ENCODE results near the gene CHP1. TPM values are rescaled to one million over a fixed set of nuclear protein-coding genes. Genes with fewer than 3 reads are reported as not detected.

The CHP1 gene
- 50.6 TPM for polyA plus RNA-seq (2013, experiment 1 of 2)
- 55.0 TPM for polyA plus RNA-seq (2013, experiment 2 of 2)

- peak within 1 kb of the TSS; percentile 61; the same call in 1 of the 2 replicates for H3K27ac ChIP-seq (ENCODE audit: low read depth, low read length)
- peak within 1 kb of the TSS; percentile 72 for H3K4me3 ChIP-seq (ENCODE audit: low read length)
- H3K27me3 ChIP-seq (ENCODE audit: insufficient read depth, low read length) = peaks cover 5% of the 10 kb centered on the region; the same call in 1 of the 2 replicates
- H3K9ac ChIP-seq (ENCODE audit: low read depth, low read length) = peak within 1 kb of the TSS; percentile 65
- no peaks in the 10 kb centered on the region; the same call in 1 of the 2 replicates for H3K36me3 ChIP-seq (ENCODE audit: insufficient read depth, low read length)
- under 1% methylated on average over 72 of the region's 72 CpGs for WGBS
- H3K9me3 ChIP-seq (ENCODE audit: insufficient read depth, low read depth, low read length) = no peaks in the 10 kb centered on the region
- H3K4me1 ChIP-seq (ENCODE audit: insufficient read depth, low read length) = peaks cover 3% of the 10 kb centered on the region; the same call in 1 of the 2 replicates
Observed at GRCh38 chr15:41230650-41231421, at the start of gene CHP1, which contains the start of gene EXD1. Gene CHP1, plus strand, starts transcription at chr15:41231268. Its CDS starts 115 bp downstream, at chr15:41231383. Gene EXD1, minus strand, starts transcription at chr15:41230757. Its CDS starts 4,182 bp downstream, at chr15:41226575.

GRCh38 chr15:41182266-41182665 is 48.8 kb upstream of the CHP1 start:
- no peak overlapping the region for H3K4me3 ChIP-seq (ENCODE audit: low read length)
- WGBS = 74% methylated on average over 4 of the region's 4 CpGs

GRCh38 chr15:41183581-41183980 is 47.5 kb upstream of the CHP1 start:
- Histone ChIP-seq H3K4me1 (ENCODE audit: insufficient read depth, low read length) (peaks cover 9% of the 10 kb centered on the region; the same call in 1 of the 2 replicates), H3K27me3 (ENCODE audit: insufficient read depth, low read length) (no peaks in the 10 kb centered on the region), H3K4me3 (ENCODE audit: low read length) (no peak overlapping the region), H3K9me3 (ENCODE audit: insufficient read depth, low read depth, low read length) (no peaks in the 10 kb centered on the region), H3K27ac (ENCODE audit: low read depth, low read length) (no peak overlapping the region), H3K9ac (ENCODE audit: low read depth, low read length) (no peak overlapping the region), H3K36me3 (ENCODE audit: insufficient read depth, low read length) (no peaks in the 10 kb centered on the region)
- 89% methylated on average over 2 of the region's 2 CpGs for WGBS

More at GRCh38 chr15:41182266-41182665, 48.8 kb upstream of the CHP1 start:
- H3K27ac ChIP-seq (ENCODE audit: low read depth, low read length) = no peak overlapping the region
- no peaks in the 10 kb centered on the region for H3K27me3 ChIP-seq (ENCODE audit: insufficient read depth, low read length)
- no peaks in the 10 kb centered on the region for H3K9me3 ChIP-seq (ENCODE audit: insufficient read depth, low read depth, low read length)
- peaks cover 9% of the 10 kb centered on the region; the same call in 1 of the 2 replicates for H3K4me1 ChIP-seq (ENCODE audit: insufficient read depth, low read length)
- H3K9ac ChIP-seq (ENCODE audit: low read depth, low read length) = no peak overlapping the region
- H3K36me3 ChIP-seq (ENCODE audit: insufficient read depth, low read length) = no peaks in the 10 kb centered on the region

- no peaks in the 10 kb centered on the region for H3K27me3 ChIP-seq (ENCODE audit: insufficient read depth, low read length)
- no peak overlapping the region for H3K9ac ChIP-seq (ENCODE audit: low read depth, low read length)
- H3K27ac ChIP-seq (ENCODE audit: low read depth, low read length) = no peak overlapping the region
- H3K4me1 ChIP-seq (ENCODE audit: insufficient read depth, low read length) = no peaks in the 10 kb centered on the region
- H3K36me3 ChIP-seq (ENCODE audit: insufficient read depth, low read length) = no peaks in the 10 kb centered on the region
- no peak overlapping the region for H3K4me3 ChIP-seq (ENCODE audit: low read length)
- no peaks in the 10 kb centered on the region for H3K9me3 ChIP-seq (ENCODE audit: insufficient read depth, low read depth, low read length)
- no CpG with 5 or more reads among the region's 1 CpG for WGBS
Observed at GRCh38 chr15:41194444-41194843, 36.6 kb upstream of the CHP1 start.

- H3K9ac ChIP-seq (ENCODE audit: low read depth, low read length) = no peak overlapping the region
- no peaks in the 10 kb centered on the region for H3K36me3 ChIP-seq (ENCODE audit: insufficient read depth, low read length)
- no peaks in the 10 kb centered on the region for H3K4me1 ChIP-seq (ENCODE audit: insufficient read depth, low read length)
- no peak overlapping the region for H3K4me3 ChIP-seq (ENCODE audit: low read length)
- H3K27ac ChIP-seq (ENCODE audit: low read depth, low read length) = no peak overlapping the region
- no peaks in the 10 kb centered on the region for H3K27me3 ChIP-seq (ENCODE audit: insufficient read depth, low read length)
- H3K9me3 ChIP-seq (ENCODE audit: insufficient read depth, low read depth, low read length) = no peaks in the 10 kb centered on the region
Observed at GRCh38 chr15:41199470-41199869, 31.6 kb upstream of the CHP1 start.

- Histone ChIP-seq H3K27ac (ENCODE audit: low read depth, low read length) (no peak overlapping the region), H3K27me3 (ENCODE audit: insufficient read depth, low read length) (no peaks in the 10 kb centered on the region), H3K36me3 (ENCODE audit: insufficient read depth, low read length) (no peaks in the 10 kb centered on the region), H3K4me3 (ENCODE audit: low read length) (no peak overlapping the region), H3K9me3 (ENCODE audit: insufficient read depth, low read depth, low read length) (no peaks in the 10 kb centered on the region), H3K9ac (ENCODE audit: low read depth, low read length) (no peak overlapping the region), H3K4me1 (ENCODE audit: insufficient read depth, low read length) (no peaks in the 10 kb centered on the region)
- 96% methylated on average over 7 of the region's 7 CpGs for WGBS
Observed at GRCh38 chr15:41203395-41203794, 27.7 kb upstream of the CHP1 start.

GRCh38 chr15:41205315-41205714 is 25.8 kb upstream of the CHP1 start:
- Histone ChIP-seq H3K27ac (ENCODE audit: low read depth, low read length) (no peak overlapping the region), H3K36me3 (ENCODE audit: insufficient read depth, low read length) (no peaks in the 10 kb centered on the region), H3K27me3 (ENCODE audit: insufficient read depth, low read length) (no peaks in the 10 kb centered on the region), H3K9me3 (ENCODE audit: insufficient read depth, low read depth, low read length) (no peaks in the 10 kb centered on the region), H3K4me1 (ENCODE audit: insufficient read depth, low read length) (no peaks in the 10 kb centered on the region), H3K4me3 (ENCODE audit: low read length) (no peak overlapping the region), H3K9ac (ENCODE audit: low read depth, low read length) (no peak overlapping the region)
- 94% methylated on average over 3 of the region's 3 CpGs for WGBS

GRCh38 chr15:41207687-41208448 is 23.2 kb upstream of the CHP1 start:
- 96% methylated on average over 5 of the region's 5 CpGs for WGBS
- Histone ChIP-seq H3K4me3 (ENCODE audit: low read length) (no peak overlapping the region), H3K36me3 (ENCODE audit: insufficient read depth, low read length) (no peaks in the 10 kb centered on the region), H3K9me3 (ENCODE audit: insufficient read depth, low read depth, low read length) (no peaks in the 10 kb centered on the region), H3K4me1 (ENCODE audit: insufficient read depth, low read length) (no peaks in the 10 kb centered on the region), H3K27me3 (ENCODE audit: insufficient read depth, low read length) (no peaks in the 10 kb centered on the region), H3K27ac (ENCODE audit: low read depth, low read length) (no peak overlapping the region), H3K9ac (ENCODE audit: low read depth, low read length) (no peak overlapping the region)

- Histone ChIP-seq H3K36me3 (ENCODE audit: insufficient read depth, low read length) (no peaks in the 10 kb centered on the region), H3K9ac (ENCODE audit: low read depth, low read length) (no peak overlapping the region), H3K27me3 (ENCODE audit: insufficient read depth, low read length) (no peaks in the 10 kb centered on the region), H3K4me3 (ENCODE audit: low read length) (no peak overlapping the region), H3K4me1 (ENCODE audit: insufficient read depth, low read length) (peaks cover 15% of the 10 kb centered on the region), H3K9me3 (ENCODE audit: insufficient read depth, low read depth, low read length) (no peaks in the 10 kb centered on the region), H3K27ac (ENCODE audit: low read depth, low read length) (no peak overlapping the region)
- 93% methylated on average over 2 of the region's 2 CpGs for WGBS
Observed at GRCh38 chr15:41215708-41216107, 15.4 kb upstream of the CHP1 start.

- H3K9ac ChIP-seq (ENCODE audit: low read depth, low read length) = no peak overlapping the region
- WGBS = 83% methylated on average over 1 of the region's 1 CpG
- H3K36me3 ChIP-seq (ENCODE audit: insufficient read depth, low read length) = no peaks in the 10 kb centered on the region
- H3K27ac ChIP-seq (ENCODE audit: low read depth, low read length) = peak overlapping the region; percentile 9; the same call in 1 of the 2 replicates
- peaks cover 15% of the 10 kb centered on the region for H3K4me1 ChIP-seq (ENCODE audit: insufficient read depth, low read length)
- no peaks in the 10 kb centered on the region for H3K9me3 ChIP-seq (ENCODE audit: insufficient read depth, low read depth, low read length)
- H3K27me3 ChIP-seq (ENCODE audit: insufficient read depth, low read length) = no peaks in the 10 kb centered on the region
- H3K4me3 ChIP-seq (ENCODE audit: low read length) = no peak overlapping the region
Observed at GRCh38 chr15:41218851-41219250, 12.2 kb upstream of the CHP1 start.

GRCh38 chr15:41219381-41219780 is 11.7 kb upstream of the CHP1 start:
- Histone ChIP-seq H3K9ac (ENCODE audit: low read depth, low read length) (no peak overlapping the region), H3K4me1 (ENCODE audit: insufficient read depth, low read length) (peaks cover 15% of the 10 kb centered on the region), H3K9me3 (ENCODE audit: insufficient read depth, low read depth, low read length) (no peaks in the 10 kb centered on the region), H3K27ac (ENCODE audit: low read depth, low read length) (no peak overlapping the region), H3K4me3 (ENCODE audit: low read length) (0 out of 2 replicates have a peak overlapping the region, but pooled peaks have one; percentile 3), H3K27me3 (ENCODE audit: insufficient read depth, low read length) (no peaks in the 10 kb centered on the region), H3K36me3 (ENCODE audit: insufficient read depth, low read length) (no peaks in the 10 kb centered on the region)
- WGBS = 86% methylated on average over 2 of the region's 3 CpGs

Data from HUES64 (cell line).